ENCODE measurements around the gene HK3.

DNA sequence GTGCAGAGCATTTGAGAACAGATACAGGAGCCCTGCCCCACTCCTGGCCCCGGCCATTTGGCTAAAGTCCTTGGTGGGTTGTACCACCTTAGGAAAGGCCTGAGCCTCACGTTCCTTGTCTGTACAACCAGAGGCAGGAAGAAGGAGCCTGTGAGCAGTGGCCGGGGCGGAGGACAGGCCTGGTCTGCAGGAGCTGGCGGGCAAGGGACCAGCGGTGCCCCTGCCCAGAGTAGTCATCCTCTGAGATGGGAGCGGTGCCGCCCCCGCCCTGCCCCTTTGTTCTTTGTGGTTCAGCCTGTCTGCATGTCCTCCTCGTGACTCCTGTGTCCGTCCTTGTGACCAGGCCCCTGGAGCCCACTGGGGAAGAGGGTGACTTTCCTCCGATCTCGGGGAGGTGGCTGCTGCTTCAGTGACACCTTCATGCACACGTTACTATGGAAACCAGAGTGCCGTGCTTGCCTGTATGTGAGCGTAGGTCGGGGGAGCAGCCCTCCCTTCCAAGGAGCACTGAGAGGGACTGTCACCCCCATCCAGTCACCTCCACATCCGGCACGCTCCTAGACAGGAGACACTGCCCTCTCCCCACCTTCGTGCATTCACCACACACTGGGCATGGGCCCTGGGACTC, 45.9 kb downstream of the HK3 start:
- TF ChIP-seq, protein P1, sequence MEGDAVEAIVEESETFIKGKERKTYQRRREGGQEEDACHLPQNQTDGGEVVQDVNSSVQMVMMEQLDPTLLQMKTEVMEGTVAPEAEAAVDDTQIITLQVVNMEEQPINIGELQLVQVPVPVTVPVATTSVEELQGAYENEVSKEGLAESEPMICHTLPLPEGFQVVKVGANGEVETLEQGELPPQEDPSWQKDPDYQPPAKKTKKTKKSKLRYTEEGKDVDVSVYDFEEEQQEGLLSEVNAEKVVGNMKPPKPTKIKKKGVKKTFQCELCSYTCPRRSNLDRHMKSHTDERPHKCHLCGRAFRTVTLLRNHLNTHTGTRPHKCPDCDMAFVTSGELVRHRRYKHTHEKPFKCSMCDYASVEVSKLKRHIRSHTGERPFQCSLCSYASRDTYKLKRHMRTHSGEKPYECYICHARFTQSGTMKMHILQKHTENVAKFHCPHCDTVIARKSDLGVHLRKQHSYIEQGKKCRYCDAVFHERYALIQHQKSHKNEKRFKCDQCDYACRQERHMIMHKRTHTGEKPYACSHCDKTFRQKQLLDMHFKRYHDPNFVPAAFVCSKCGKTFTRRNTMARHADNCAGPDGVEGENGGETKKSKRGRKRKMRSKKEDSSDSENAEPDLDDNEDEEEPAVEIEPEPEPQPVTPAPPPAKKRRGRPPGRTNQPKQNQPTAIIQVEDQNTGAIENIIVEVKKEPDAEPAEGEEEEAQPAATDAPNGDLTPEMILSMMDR (IDR thresholded peaks at IDR 0.05; ENCODE audit: low read length) = no peak
- TF ChIP-seq EZH2 (optimal IDR thresholded peaks at IDR 0.05; ENCODE audit: low read depth, low read length) (no peak), EZH2phosphoT487 (IDR thresholded peaks at IDR 0.05; ENCODE audit: low read length) (no peak)

Data from MM.1S (cell line).